Neural cell (in vitro differentiated cells): Measurements from ENCODE around the gene TM9SF2. TPM values are rescaled to one million over a fixed set of nuclear protein-coding genes. Genes with fewer than 3 reads are reported as not detected.

Experiments
- H2AFZ ChIP-seq: fragments of 200-600, 300-800 bp; sonication (generic), shearing (Covaris generic); 2 replicates; pipeline ENCODE4 v1.6.0; 2014; ENCODE audit warnings: low read depth, mild to moderate bottlenecking, antibody characterized with exemption, low read length, moderate library complexity
- H3F3A ChIP-seq: fragments of 200-600 bp; shearing (Covaris generic); 2 replicates; pipeline ENCODE4 v1.6.1; 2016; ENCODE audit warnings: mild to moderate bottlenecking, moderate library complexity, mixed read lengths, antibody characterized with exemption, low read length; ENCODE audit not compliant: insufficient read depth, poor library complexity, severe bottlenecking
- H3K27ac ChIP-seq: fragments of 200-600, 300-800 bp; sonication (generic), shearing (Covaris generic); 2 replicates; pipeline ENCODE4 v1.5.1; 2014; ENCODE audit warnings: mild to moderate bottlenecking, low read length, moderate library complexity
- H3K27me3 ChIP-seq: fragments of 300-800, 200-600 bp; sonication (generic), shearing (Covaris generic); 2 replicates; pipeline ENCODE4 v1.6.0; 2014; ENCODE audit warnings: mild to moderate bottlenecking, low read depth, low read length, moderate library complexity; ENCODE audit not compliant: insufficient read depth
- H3K36me3 ChIP-seq: fragments of 300-800, 200-600 bp; sonication (generic), shearing (Covaris generic); 2 replicates; pipeline ENCODE4 v1.5.1; 2014; ENCODE audit warnings: mild to moderate bottlenecking, antibody characterized with exemption, low read length, moderate library complexity; ENCODE audit not compliant: insufficient read depth
- H3K4me2 ChIP-seq: fragments of 300-800, 200-600 bp; sonication (generic), shearing (Covaris generic); 2 replicates; pipeline ENCODE4 v1.6.0; 2014; ENCODE audit warnings: mild to moderate bottlenecking, low read length
- H3K4me3 ChIP-seq: fragments of 300-800, 200-600 bp; sonication (generic), shearing (Covaris generic); 2 replicates; pipeline ENCODE4 v1.5.1; 2014; ENCODE audit warnings: mild to moderate bottlenecking, low read length, moderate library complexity
- H3K79me2 ChIP-seq: fragments of 200-600 bp; shearing (Covaris generic); replicated peaks from 2 replicates; pipeline ENCODE4 v1.6.0; 2014; ENCODE audit warnings: mild to moderate bottlenecking, low read length, moderate library complexity; ENCODE audit not compliant: insufficient read depth
- H3K9ac ChIP-seq: fragments of 300-800, 200-600 bp; sonication (generic), shearing (Covaris generic); 2 replicates; pipeline ENCODE4 v1.6.1; 2016; ENCODE audit warnings: mild to moderate bottlenecking, low read length, mixed read lengths
- H3K9me2 ChIP-seq: fragments of 200-600 bp; shearing (Covaris generic); 2 replicates; pipeline ENCODE4 v1.6.1; 2016; ENCODE audit warnings: mild to moderate bottlenecking, low read length, mixed read lengths; ENCODE audit not compliant: insufficient read depth
- H3K9me3 ChIP-seq: fragments of 200-600, 300-800 bp; sonication (generic), shearing (Covaris generic); 2 replicates; pipeline ENCODE4 v1.6.1; 2016; ENCODE audit warnings: mild to moderate bottlenecking, mixed run types, low read length, moderate library complexity, mixed read lengths
- H4K20me1 ChIP-seq: fragments of 200-600 bp; shearing (Covaris generic); 2 replicates; pipeline ENCODE4 v1.6.1; 2016; ENCODE audit warnings: mild to moderate bottlenecking, mixed run types; ENCODE audit not compliant: insufficient read depth
- CTCF ChIP-seq: fragments of 450-650 bp; IDR thresholded peaks from 2 replicates; pipeline ENCODE4 v1.5.1; 2014; ENCODE audit warnings: antibody characterized with exemption, mild to moderate bottlenecking, moderate library complexity; ENCODE audit not compliant: poor library complexity, severe bottlenecking
- EP300 ChIP-seq: fragments of 450-650 bp; conservative IDR thresholded peaks from 2 replicates; pipeline ENCODE4 v1.6.1; 2014; ENCODE audit warnings: antibody characterized with exemption, mild to moderate bottlenecking, moderate library complexity; ENCODE audit not compliant: poor library complexity, severe bottlenecking
- EZH2 ChIP-seq: fragments of 200-600, 300-800 bp; shearing (Covaris generic), sonication (generic); IDR thresholded peaks from 2 replicates; pipeline ENCODE4 v1.6.1; 2014; ENCODE audit warnings: antibody characterized with exemption, low read length, borderline replicate concordance, mild to moderate bottlenecking; ENCODE audit not compliant: insufficient read depth, poor library complexity, severe bottlenecking
- MXI1 ChIP-seq: fragments of 450-650 bp; conservative IDR thresholded peaks from 2 replicates; pipeline ENCODE4 v1.6.1; 2014; ENCODE audit warnings: antibody characterized with exemption, mild to moderate bottlenecking; ENCODE audit not compliant: poor library complexity, severe bottlenecking
- POLR2AphosphoS5 ChIP-seq: IDR thresholded peaks from 2 replicates; pipeline ENCODE4 v1.6.1; 2012
- RAD21 ChIP-seq: fragments of 450-650 bp; conservative IDR thresholded peaks from 2 replicates; pipeline ENCODE4 v1.6.1; 2014; ENCODE audit warnings: antibody characterized with exemption, mild to moderate bottlenecking, moderate library complexity
- SMC3 ChIP-seq: fragments of 450-650 bp; conservative IDR thresholded peaks from 2 replicates; pipeline ENCODE4 v1.6.1; 2014; ENCODE audit warnings: antibody characterized with exemption, mild to moderate bottlenecking, moderate library complexity; ENCODE audit not compliant: poor library complexity
- TAF1 ChIP-seq: IDR thresholded peaks from 2 replicates; pipeline ENCODE4 v1.6.1; 2012; ENCODE audit warnings: low read depth
- polyA plus RNA-seq: library from polyadenylated mRNA; depleted of rRNA; stranded (reverse); fragments of >200 nt; gene quantifications from 2 replicates; pipeline ENCODE4 v1.2.3, GENCODE V29; 2014
- TF ChIP-seq, protein P1 (sequence below): IDR thresholded peaks from 2 replicates; pipeline ENCODE4 v1.6.1; 2012; ENCODE audit warnings: borderline replicate concordance

The TM9SF2 gene
- polyA plus RNA-seq, 1 donor from 2014 or later = 128 TPM

- no peak overlapping the region for H2AFZ ChIP-seq
- TF ChIP-seq SMC3 (no peak), TAF1 (no peak), RAD21 (no peak), EP300 (no peak), POLR2AphosphoS5 (no peak), CTCF (no peak), MXI1 (no peak), EZH2 (no peak)
- TF ChIP-seq, protein P1, sequence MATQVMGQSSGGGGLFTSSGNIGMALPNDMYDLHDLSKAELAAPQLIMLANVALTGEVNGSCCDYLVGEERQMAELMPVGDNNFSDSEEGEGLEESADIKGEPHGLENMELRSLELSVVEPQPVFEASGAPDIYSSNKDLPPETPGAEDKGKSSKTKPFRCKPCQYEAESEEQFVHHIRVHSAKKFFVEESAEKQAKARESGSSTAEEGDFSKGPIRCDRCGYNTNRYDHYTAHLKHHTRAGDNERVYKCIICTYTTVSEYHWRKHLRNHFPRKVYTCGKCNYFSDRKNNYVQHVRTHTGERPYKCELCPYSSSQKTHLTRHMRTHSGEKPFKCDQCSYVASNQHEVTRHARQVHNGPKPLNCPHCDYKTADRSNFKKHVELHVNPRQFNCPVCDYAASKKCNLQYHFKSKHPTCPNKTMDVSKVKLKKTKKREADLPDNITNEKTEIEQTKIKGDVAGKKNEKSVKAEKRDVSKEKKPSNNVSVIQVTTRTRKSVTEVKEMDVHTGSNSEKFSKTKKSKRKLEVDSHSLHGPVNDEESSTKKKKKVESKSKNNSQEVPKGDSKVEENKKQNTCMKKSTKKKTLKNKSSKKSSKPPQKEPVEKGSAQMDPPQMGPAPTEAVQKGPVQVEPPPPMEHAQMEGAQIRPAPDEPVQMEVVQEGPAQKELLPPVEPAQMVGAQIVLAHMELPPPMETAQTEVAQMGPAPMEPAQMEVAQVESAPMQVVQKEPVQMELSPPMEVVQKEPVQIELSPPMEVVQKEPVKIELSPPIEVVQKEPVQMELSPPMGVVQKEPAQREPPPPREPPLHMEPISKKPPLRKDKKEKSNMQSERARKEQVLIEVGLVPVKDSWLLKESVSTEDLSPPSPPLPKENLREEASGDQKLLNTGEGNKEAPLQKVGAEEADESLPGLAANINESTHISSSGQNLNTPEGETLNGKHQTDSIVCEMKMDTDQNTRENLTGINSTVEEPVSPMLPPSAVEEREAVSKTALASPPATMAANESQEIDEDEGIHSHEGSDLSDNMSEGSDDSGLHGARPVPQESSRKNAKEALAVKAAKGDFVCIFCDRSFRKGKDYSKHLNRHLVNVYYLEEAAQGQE = no peak
- H3K9ac ChIP-seq = no peak overlapping the region
- no peaks in the 10 kb centered on the region for H3K36me3 ChIP-seq
- H4K20me1 ChIP-seq = no peaks in the 10 kb centered on the region
- no peak overlapping the region for H3K4me3 ChIP-seq
- H3K27ac ChIP-seq = no peak overlapping the region
- H3K9me2 ChIP-seq = no peaks in the 10 kb centered on the region
- no peaks in the 10 kb centered on the region for H3F3A ChIP-seq
- H3K79me2 ChIP-seq = no peaks in the 10 kb centered on the region
- no peaks in the 10 kb centered on the region for H3K27me3 ChIP-seq
- H3K9me3 ChIP-seq = no peaks in the 10 kb centered on the region
- no peak overlapping the region for H3K4me2 ChIP-seq
Observed at GRCh38 chr13:99465454-99465853, 35.8 kb upstream of the TM9SF2 start.

DNA sequence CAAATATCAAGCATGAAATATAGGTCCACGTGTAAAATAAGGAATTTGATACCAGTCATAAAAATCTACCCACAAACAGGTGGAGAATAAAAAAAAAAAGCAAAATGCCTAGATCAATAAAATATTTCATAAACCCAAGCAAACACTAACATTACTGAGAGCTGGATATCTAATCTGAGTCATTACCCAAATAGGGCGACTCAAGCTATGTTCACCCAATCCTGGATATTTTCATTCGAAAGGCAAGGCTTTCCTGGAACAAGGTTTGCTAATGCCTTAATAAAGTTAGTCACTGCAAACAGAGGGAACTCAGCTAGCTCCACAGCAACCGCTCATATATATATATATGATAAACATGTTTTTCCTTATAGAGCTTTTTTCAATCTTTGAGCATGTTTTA lies 33.5 kb upstream of the TM9SF2 start:
- H3K79me2 ChIP-seq = no peaks in the 10 kb centered on the region
- TF ChIP-seq POLR2AphosphoS5 (no peak), EZH2 (no peak), RAD21 (no peak), TAF1 (no peak), EP300 (no peak), MXI1 (no peak), SMC3 (no peak), CTCF (no peak)
- TF ChIP-seq, protein P1 = no peak
- H3F3A ChIP-seq = no peaks in the 10 kb centered on the region
- no peak overlapping the region for H3K9ac ChIP-seq
- no peak overlapping the region for H3K27ac ChIP-seq
- no peak overlapping the region for H2AFZ ChIP-seq
- no peak overlapping the region for H3K4me2 ChIP-seq
- no peaks in the 10 kb centered on the region for H3K9me2 ChIP-seq
- no peaks in the 10 kb centered on the region for H4K20me1 ChIP-seq
- H3K27me3 ChIP-seq = no peaks in the 10 kb centered on the region
- H3K9me3 ChIP-seq = no peaks in the 10 kb centered on the region
- H3K4me3 ChIP-seq = no peak overlapping the region
- no peaks in the 10 kb centered on the region for H3K36me3 ChIP-seq
